GM12878 (cell line): ENCODE results near the gene ATP2C1.

Experiments used
- ASH2L ChIP-seq: fragments of 300-600, 200-600 bp; sonication (generic); IDR thresholded peaks from 2 replicates; pipeline ENCODE4 v1.6.1; 2017; ENCODE audit warnings: low read depth, mild to moderate bottlenecking, borderline replicate concordance
- FOXK2 ChIP-seq: fragments of 450-650 bp; IDR thresholded peaks from 2 replicates; pipeline ENCODE4 v1.6.1; 2017; ENCODE audit warnings: mild to moderate bottlenecking, moderate library complexity
- MXI1 ChIP-seq: fragments of 150-350 bp; IDR thresholded peaks from 2 replicates; pipeline ENCODE4 v1.6.1; 2011; ENCODE audit warnings: low read depth, mild to moderate bottlenecking, inconsistent platforms, low read length, improper control_type of control experiment
- MYC ChIP-seq: IDR thresholded peaks from 2 replicates; pipeline ENCODE4 v1.6.1; 2011; ENCODE audit warnings: mild to moderate bottlenecking, low read length, moderate library complexity, inconsistent platforms; ENCODE audit not compliant: insufficient read depth, insufficient replicate concordance, insufficient read length, severe bottlenecking
- POLR2A ChIP-seq: IDR thresholded peaks from 2 replicates; pipeline ENCODE4 v1.6.1; 2011; ENCODE audit warnings: low read depth, mild to moderate bottlenecking, low read length
- RAD21 ChIP-seq: IDR thresholded peaks from 2 replicates; pipeline ENCODE4 v1.6.1; 2011; ENCODE audit warnings: mild to moderate bottlenecking, low read depth, low read length, moderate library complexity; ENCODE audit not compliant: insufficient read depth
- SREBF2 ChIP-seq: IDR thresholded peaks from 2 replicates; pipeline ENCODE4 v1.6.1; 2012; ENCODE audit warnings: mild to moderate bottlenecking, low read length
- TBL1XR1 ChIP-seq: IDR thresholded peaks from 2 replicates; pipeline ENCODE4 v1.6.1; 2012; ENCODE audit warnings: low read depth, low read length, improper control_type of control experiment
- TCF7 ChIP-seq: IDR thresholded peaks from 2 replicates; pipeline ENCODE4 v1.6.1; 2014; ENCODE audit warnings: antibody characterized with exemption, borderline replicate concordance
- ZBED1 ChIP-seq: IDR thresholded peaks from 2 replicates; pipeline ENCODE4 v1.6.1; 2016; ENCODE audit warnings: borderline replicate concordance
- TF ChIP-seq, protein P1 (sequence below), 3 experiments: IDR thresholded peaks in 2 of 3; conservative IDR thresholded peaks in 1 of 3; 2 replicates each; pipeline ENCODE4 v1.5.1; 2011; ENCODE audit warnings: low read depth in 3 of 3, low read length in 3 of 3, mild to moderate bottlenecking in 3 of 3, control low read depth in 2 of 3, moderate library complexity in 2 of 3, inconsistent platforms in 1 of 3, mixed read lengths in 1 of 3; ENCODE audit not compliant: control insufficient read depth in 2 of 3, insufficient read depth in 1 of 3; ENCODE audit errors: extremely low read depth in 1 of 3
- TF ChIP-seq, protein P2 (sequence below): IDR thresholded peaks from 2 replicates; pipeline ENCODE4 v1.6.1; 2012; ENCODE audit warnings: low read depth, low read length, improper control_type of control experiment

DNA sequence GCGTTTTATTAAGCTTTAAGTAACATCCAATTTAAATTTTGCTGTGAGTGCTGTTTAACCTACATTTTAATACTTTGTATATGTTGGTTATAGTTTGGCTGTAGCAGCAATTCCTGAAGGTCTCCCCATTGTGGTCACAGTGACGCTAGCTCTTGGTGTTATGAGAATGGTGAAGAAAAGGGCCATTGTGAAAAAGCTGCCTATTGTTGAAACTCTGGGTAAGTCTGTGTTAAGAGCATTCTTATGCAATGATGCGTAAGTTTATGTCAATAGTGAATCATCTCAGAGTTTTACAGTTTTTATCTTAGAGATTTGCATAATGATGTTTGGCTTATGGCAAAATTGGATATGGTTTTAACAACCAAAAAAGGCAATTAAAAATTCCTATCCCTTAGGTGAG is 70.0 kb downstream of the ATP2C1 start:
- TF ChIP-seq ZBED1 (no peak), TCF7 (no peak), TBL1XR1 (no peak), SREBF2 (no peak), ASH2L (no peak), FOXK2 (no peak), POLR2A (no peak), MXI1 (no peak), RAD21 (no peak), MYC (no peak)
- TF ChIP-seq, protein P1, sequence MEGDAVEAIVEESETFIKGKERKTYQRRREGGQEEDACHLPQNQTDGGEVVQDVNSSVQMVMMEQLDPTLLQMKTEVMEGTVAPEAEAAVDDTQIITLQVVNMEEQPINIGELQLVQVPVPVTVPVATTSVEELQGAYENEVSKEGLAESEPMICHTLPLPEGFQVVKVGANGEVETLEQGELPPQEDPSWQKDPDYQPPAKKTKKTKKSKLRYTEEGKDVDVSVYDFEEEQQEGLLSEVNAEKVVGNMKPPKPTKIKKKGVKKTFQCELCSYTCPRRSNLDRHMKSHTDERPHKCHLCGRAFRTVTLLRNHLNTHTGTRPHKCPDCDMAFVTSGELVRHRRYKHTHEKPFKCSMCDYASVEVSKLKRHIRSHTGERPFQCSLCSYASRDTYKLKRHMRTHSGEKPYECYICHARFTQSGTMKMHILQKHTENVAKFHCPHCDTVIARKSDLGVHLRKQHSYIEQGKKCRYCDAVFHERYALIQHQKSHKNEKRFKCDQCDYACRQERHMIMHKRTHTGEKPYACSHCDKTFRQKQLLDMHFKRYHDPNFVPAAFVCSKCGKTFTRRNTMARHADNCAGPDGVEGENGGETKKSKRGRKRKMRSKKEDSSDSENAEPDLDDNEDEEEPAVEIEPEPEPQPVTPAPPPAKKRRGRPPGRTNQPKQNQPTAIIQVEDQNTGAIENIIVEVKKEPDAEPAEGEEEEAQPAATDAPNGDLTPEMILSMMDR (IDR thresholded peaks at IDR 0.05 in 2 of 3, conservative IDR thresholded peaks at IDR 0.05 in 1 of 3; ENCODE audit: control insufficient read depth in 2 of 3, extremely low read depth in 1 of 3, insufficient read depth in 1 of 3, low read depth in 3 of 3, low read length in 3 of 3), result no peak
- TF ChIP-seq, protein P2, sequence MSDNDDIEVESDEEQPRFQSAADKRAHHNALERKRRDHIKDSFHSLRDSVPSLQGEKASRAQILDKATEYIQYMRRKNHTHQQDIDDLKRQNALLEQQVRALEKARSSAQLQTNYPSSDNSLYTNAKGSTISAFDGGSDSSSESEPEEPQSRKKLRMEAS, result no peak
